ENCODE measurements around the gene SIPA1. TPM values are rescaled to one million over a fixed set of nuclear protein-coding genes. Genes with fewer than 3 reads are reported as not detected.

Gene SIPA1
- total and polyA plus RNA-seq, 2 of the 8 experiments (the other 6 are each of a cell fraction or from before 2014, with no cell fraction given), result 35.3 to 72.2 TPM

GRCh38 chr11:65615229-65615949 lies 22.5 kb upstream of the SIPA1 start, which contains the start of gene PCNX3:
Gene PCNX3 (plus strand): TSS chr11:65615776. CDS start chr11:65616312, 536 bp downstream.
- no peak within 1 kb of the TSS for H2BK20ac ChIP-seq (ENCODE audit: low read length)
- no peaks in the 10 kb centered on the region for H3K27me3 ChIP-seq (replicated peaks in 1 of 4; ENCODE audit: control insufficient read depth in 3 of 4, extremely low read depth in 1 of 4, insufficient read depth in 3 of 4, low read length in 3 of 4)
- peak within 1 kb of the TSS; percentile 68 for H4K8ac ChIP-seq (ENCODE audit: extremely low read depth, insufficient read depth, low read length)
- H4K20me1 ChIP-seq (replicated peaks in 1 of 2; ENCODE audit: control insufficient read depth in 1 of 2, insufficient read depth in 2 of 2, low read length in 2 of 2), result peaks cover 8 to 31% of the 10 kb centered on the region in 2 experiments
- H3K79me2 ChIP-seq (ENCODE audit: control insufficient read depth in 1 of 2, insufficient read depth in 2 of 2, low read length in 2 of 2), result peaks cover 11 to 27% of the 10 kb centered on the region in 2 experiments
- peak within 1 kb of the TSS; percentile 45 for H4K5ac ChIP-seq (ENCODE audit: insufficient read length, low read depth, low read length)
- H3K4ac ChIP-seq (replicated peaks; ENCODE audit: insufficient read length, low read depth, low read length), result peak within 1 kb of the TSS; percentile 64
- ChIA-PET CTCF (ENCODE audit: partially characterized antibody) (interaction anchor here (0.7 to 3.8 kb wide), 12 partner anchors 11 to 245 kb away, joined by 3 to 30 read pairs (median 3); partner anchors contain the start of genes MUS81 and SIPA1), POLR2A (ENCODE audit: partially characterized antibody) (interaction anchor here (0.6 to 4.4 kb wide), 21 partner anchors 8 to 243 kb away, joined by 3 to 41 read pairs (median 4); partner anchors contain the start of genes KCNK7, MALAT1, RELA and SIPA1)
- peak within 1 kb of the TSS; percentile 16; the same call in 1 of the 2 replicates for H2BK15ac ChIP-seq (ENCODE audit: low read length)
- H2BK5ac ChIP-seq (ENCODE audit: low read depth, low read length), result peak within 1 kb of the TSS; percentile 86
- no peak within 1 kb of the TSS for H3K14ac ChIP-seq (ENCODE audit: insufficient read length)
- FAIRE-seq (peak; percentile 99), DNase-seq (ENCODE audit: low read depth in 1 of 2, low spot score in 2 of 2) (peak; percentile 98 to 100)
- no peak within 1 kb of the TSS for H2AFZ ChIP-seq (ENCODE audit: low read length)
- H3K56ac ChIP-seq (replicated peaks; ENCODE audit: insufficient read length, low read depth, low read length), result peak within 1 kb of the TSS; percentile 92
- no peak within 1 kb of the TSS; the same call in 1 of the 2 replicates for H2AK5ac ChIP-seq (ENCODE audit: low read depth, low read length)
- H3K4me1 ChIP-seq (replicated peaks in 1 of 4; ENCODE audit: control insufficient read depth in 3 of 4, insufficient read depth in 4 of 4, low read length in 3 of 4), result peaks cover 0 to 21% (median 11%) of the 10 kb centered on the region in 4 experiments; a peak in 5 of 7 replicates
- peak within 1 kb of the TSS; percentile 88; the same call in 1 of the 2 replicates for H3K18ac ChIP-seq (ENCODE audit: extremely low read depth, low read length)
- peak within 1 kb of the TSS; percentile 87 to 98 for H3K4me2 ChIP-seq (ENCODE audit: insufficient read depth in 1 of 2, low read depth in 2 of 2, low read length in 2 of 2)
- H3K23me2 ChIP-seq (ENCODE audit: low read depth, low read length), result peaks cover 16% of the 10 kb centered on the region
- H3K9ac ChIP-seq (replicated peaks in 1 of 4; ENCODE audit: extremely low read depth in 1 of 4, low read depth in 3 of 4, low read length in 3 of 4), result peak within 1 kb of the TSS; percentile 70 to 86 (median 77)
- H3K79me1 ChIP-seq (ENCODE audit: low read depth, low read length), result peaks cover 33% of the 10 kb centered on the region
- peak within 1 kb of the TSS; percentile 63 to 88 (median 86) for H3K4me3 ChIP-seq (ENCODE audit: extremely low read depth in 1 of 4, insufficient read depth in 2 of 4, low read depth in 3 of 4, low read length in 4 of 4)
- H3K27ac ChIP-seq (ENCODE audit: low read depth, low read length), result peak within 1 kb of the TSS; percentile 43; the same call in 1 of the 2 replicates
- H2BK120ac ChIP-seq (replicated peaks; ENCODE audit: low read depth, low read length), result no peak within 1 kb of the TSS
- no peak within 1 kb of the TSS for H2BK12ac ChIP-seq (ENCODE audit: low read depth, low read length)
- H3K9me3 ChIP-seq (ENCODE audit: insufficient read depth in 2 of 2, low read depth in 1 of 2, low read length in 1 of 2), result no peaks in the 10 kb centered on the region
- WGBS, 2 experiments (ENCODE audit: extremely low coverage in 1 of 2, insufficient coverage in 1 of 2, insufficient read length in 1 of 2, insufficient replicate concordance in 2 of 2, low coverage in 1 of 2, low lambda C conversion rate in 2 of 2, missing lambda C conversion rate in 1 of 2), result 1% methylated on average over 53 of the region's 55 CpGs; no CpG with 5 or more reads in 1 of the 2 experiments
- H4K91ac ChIP-seq (replicated peaks; ENCODE audit: insufficient read length, low read length), result peak within 1 kb of the TSS; percentile 59
- no peak within 1 kb of the TSS for H3K23ac ChIP-seq (ENCODE audit: insufficient read length)
- H3K36me3 ChIP-seq (ENCODE audit: control insufficient read depth in 2 of 4, insufficient read depth in 4 of 4, low read length in 3 of 4), result peaks cover 3 to 26% (median 17%) of the 10 kb centered on the region in 4 experiments; a peak in 6 of 8 replicates
- TF ChIP-seq HDAC6 (IDR thresholded peaks at IDR 0.05; ENCODE audit: low read depth, low read length) (no peak), SP2 (IDR thresholded peaks at IDR 0.05; ENCODE audit: low read length) (peak; percentile 86), RAD21 (IDR thresholded peaks at IDR 0.05 in 1 of 2, conservative IDR thresholded peaks at IDR 0.05 in 1 of 2; ENCODE audit: low read depth in 2 of 2, low read length in 2 of 2) (no peak), POU5F1 (IDR thresholded peaks at IDR 0.05; ENCODE audit: low read depth, low read length) (no peak), KDM5A (IDR thresholded peaks at IDR 0.05; ENCODE audit: low read length) (no peak), MAX (IDR thresholded peaks at IDR 0.05) (peak; percentile 71), YY1 (IDR thresholded peaks at IDR 0.05; ENCODE audit: low read depth, low read length) (peak; percentile 52; the same call in 1 of the 2 replicates), EZH2 (IDR thresholded peaks at IDR 0.05; ENCODE audit: low read depth, low read length, severe bottlenecking) (no peak), TAF1 (IDR thresholded peaks at IDR 0.05; ENCODE audit: low read depth, low read length) (peak; percentile 11; the same call in 1 of the 2 replicates), CBX8 (IDR thresholded peaks at IDR 0.05; ENCODE audit: borderline replicate concordance, low read depth, low read length) (no peak), CHD1 (IDR thresholded peaks at IDR 0.05; ENCODE audit: low read depth, low read length) (no peak)

Data from H1 (cell line).